Hypothalamus (tissue), 51 donors: ENCODE data around the gene SLX9.

ENCODE experiments used
- DNase-seq, 51 donors: peaks; one replicate each; lab custom pipeline; 2025; lab: John Stamatoyannopoulos, UW

Gene SLX9

GRCh38 chr21:44996501-44996921, 56.7 kb downstream of the SLX9 start:
- DNase-seq, result no peak

DNA sequence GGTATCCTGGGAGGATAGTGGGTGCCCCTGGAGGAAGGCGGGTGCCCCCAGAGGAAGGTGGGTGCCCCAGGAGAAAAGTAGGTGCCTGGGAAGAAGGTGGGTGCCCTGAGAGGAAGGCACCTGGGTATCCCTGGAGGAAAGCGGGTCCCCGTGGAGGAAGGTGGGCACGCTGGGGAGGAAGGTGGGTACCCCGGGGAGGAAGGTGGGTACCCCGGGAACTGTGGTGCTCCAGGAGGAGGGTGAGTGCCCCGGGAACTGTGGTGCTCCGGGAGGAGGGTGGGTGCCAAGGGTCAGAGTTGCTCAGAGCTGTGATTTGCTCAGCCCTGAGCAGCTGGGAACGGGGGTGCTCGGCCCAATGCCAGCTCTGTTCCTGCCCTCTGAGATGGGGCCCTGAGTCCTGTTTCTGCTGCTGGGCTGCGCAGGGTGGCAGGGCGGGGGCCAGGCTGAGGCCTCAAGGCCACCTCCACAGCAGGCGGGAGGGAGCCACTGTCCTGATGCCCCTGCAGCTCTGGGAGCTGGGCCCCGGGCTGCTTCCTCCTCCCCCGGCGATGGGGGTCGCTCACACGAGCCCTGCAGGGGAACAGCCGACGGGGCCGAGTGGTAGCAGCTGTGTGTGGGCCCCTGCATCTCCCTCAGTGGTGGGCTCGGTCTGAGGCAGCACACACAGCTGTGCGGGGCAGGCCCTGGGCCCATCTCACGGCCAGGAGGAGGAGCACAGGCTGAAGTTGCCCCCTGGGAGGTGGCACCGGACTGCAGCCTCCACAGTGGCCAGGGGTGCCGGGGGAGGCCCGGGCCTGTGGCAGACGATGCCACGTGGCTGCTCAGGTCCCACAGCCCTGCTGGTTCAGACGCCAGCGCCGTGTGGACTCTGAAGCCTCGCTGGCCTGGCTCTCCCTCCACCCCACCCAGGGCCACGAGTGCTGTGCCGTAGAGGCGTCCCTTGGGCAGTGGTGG, 57.4 kb downstream of the SLX9 start:
- no peak for DNase-seq

DNA sequence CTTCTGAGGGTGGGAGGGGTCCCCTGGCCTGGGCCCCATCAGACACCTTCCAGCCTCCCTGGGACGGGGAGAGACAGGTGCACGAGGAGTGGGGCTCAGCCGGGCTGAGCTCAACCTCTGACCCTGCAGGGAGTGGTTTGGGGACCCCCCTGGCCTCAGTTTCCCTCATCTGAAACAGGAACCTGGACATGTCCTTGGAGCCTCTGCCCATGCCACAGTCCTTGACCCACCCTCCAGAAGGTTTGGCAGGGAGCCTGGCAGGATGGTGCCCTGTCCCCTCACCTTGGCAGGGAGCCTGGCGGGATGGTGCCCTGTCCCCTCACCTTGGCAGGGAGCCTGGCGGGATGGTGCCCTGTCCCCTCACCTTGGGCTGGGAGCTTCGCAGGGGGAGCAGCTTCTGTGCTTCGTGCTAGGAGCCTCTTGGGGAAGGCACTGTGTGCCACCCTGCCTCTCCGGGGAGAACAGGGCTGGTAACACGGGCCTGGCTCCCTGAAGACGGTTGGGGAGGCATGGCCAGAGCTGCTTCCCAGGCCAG, 58.3 kb downstream of the SLX9 start:
- no peak for DNase-seq

DNA sequence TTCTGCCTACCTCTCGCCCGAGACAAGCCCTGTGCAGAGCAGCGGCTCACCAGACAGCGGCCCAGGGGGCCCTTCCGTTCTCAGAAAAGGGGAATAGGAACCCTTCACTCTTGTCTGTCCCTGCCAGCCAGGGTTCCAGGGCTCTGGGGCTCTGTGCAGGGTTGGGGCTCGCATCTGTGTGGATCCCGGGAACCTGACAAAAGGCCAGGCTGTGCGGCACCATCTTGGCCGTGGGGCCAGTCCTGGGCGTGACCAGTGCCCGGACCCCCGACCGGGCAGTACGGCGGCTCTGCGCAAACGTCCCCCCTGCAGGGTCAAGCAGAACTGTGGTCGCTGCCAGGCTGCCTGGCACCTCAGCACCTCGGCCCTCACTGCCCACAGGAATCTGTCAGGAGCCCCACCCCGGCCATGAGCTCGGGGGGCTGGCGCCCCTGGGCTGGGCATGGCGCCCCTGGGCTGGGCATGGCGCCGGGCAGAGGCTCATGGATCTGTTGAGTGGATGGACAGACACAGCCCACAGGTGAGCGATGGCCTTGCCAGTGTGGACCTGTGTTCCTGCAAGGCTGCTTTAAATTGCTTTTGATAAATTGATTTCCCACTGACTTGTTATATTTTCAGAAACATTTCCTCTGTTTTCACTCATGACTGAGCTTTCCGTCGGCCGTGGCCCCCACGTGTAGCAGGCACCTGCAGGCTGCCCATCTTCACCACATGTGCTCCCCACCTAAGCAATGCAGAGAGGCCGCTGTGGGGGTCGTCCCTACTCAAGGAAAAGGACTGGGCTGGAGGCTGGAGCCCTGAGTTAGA, 59.0 kb downstream of the SLX9 start:
- DNase-seq, result no peak

DNA sequence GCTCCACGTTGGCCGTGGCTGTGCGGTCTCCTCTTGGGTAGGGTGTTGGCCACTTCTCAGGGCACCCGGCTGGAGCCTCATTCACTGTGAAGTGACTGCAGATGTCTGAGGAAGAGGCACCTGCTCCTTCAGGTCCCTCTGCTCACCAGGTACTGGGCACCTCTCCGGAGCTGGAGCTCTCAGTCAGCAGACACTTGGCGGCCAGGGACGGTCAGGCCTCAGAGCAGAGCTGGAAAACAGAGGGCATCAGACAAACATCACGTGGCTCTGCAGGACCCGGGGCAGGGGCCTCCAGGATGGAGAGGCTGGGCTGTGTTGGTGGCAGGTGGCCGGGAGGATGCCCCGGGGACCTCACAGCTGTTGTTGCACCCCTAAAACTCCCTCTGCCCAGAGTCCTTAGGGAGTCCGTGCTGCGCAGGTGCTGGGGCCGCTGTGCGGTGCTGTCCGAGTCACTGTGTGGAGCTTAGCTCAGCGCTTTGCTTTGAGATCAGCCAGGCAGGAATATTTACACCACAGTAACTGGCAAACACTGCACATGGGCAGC, 59.7 kb downstream of the SLX9 start:
- no peak for DNase-seq

- no peak for DNase-seq
Observed at GRCh38 chr21:44999972-45000636, 60.3 kb downstream of the SLX9 start.

- no peak for DNase-seq
Observed at GRCh38 chr21:45000637-45001133, 60.9 kb downstream of the SLX9 start.

DNA sequence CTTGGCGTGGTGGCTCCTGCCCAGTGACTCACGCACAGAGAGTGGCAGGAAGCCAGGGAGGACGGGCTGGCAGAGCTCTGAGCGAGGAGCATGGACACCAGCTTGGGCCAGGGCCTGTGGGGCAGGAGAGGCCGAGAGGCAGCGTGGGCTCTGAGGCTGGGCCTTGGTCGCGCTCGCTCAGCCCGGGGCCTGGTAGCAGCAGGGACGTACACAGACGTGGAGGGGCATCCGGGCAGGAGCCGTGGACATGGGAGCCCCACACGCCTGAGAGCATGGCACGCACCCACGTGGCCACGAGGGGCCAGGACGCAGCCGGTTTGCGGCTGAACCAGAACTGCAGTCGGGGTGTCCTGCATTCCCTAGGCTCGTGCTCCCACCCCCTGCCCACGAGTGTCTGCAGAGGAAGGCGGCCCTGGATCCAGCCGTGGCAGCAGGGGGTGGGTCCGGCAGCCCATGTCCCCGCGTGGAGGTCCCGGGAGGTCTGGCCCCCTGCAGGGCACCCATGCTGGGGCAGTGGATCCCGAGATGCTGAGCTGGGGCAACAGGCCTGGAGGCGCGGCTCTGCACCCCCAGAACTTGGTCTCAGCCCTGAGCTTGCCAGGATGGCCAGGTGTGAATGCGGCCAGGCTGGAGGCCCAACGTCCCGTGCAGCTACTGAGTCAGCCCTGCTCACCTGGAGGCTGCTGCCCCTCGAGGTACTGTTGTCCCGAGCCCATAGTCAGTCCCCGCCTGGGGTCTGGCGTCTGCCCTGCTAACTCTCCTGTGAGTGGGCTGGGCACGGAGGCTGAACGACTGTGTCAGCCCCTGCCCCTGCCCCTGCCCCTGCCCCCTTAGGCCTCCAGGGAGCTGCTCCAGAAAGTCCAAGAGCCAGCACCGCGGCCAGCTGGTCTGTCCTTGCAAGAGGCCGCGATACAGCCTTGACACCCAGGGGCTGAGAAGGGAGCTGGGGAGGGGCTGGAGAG, 61.6 kb downstream of the SLX9 start:
- DNase-seq, result peak in 25 of 51 donors; percentile 7 to 71 (median 30)

- DNase-seq, result no peak
Observed at GRCh38 chr21:45002381-45003204, 62.8 kb downstream of the SLX9 start.

- DNase-seq, result peak in 9 of 51 donors; percentile 11 to 63 (median 32)
Observed at GRCh38 chr21:45003331-45004058, 63.7 kb downstream of the SLX9 start.

GRCh38 chr21:45004059-45004422, 64.2 kb downstream of the SLX9 start:
- DNase-seq, result no peak

DNA sequence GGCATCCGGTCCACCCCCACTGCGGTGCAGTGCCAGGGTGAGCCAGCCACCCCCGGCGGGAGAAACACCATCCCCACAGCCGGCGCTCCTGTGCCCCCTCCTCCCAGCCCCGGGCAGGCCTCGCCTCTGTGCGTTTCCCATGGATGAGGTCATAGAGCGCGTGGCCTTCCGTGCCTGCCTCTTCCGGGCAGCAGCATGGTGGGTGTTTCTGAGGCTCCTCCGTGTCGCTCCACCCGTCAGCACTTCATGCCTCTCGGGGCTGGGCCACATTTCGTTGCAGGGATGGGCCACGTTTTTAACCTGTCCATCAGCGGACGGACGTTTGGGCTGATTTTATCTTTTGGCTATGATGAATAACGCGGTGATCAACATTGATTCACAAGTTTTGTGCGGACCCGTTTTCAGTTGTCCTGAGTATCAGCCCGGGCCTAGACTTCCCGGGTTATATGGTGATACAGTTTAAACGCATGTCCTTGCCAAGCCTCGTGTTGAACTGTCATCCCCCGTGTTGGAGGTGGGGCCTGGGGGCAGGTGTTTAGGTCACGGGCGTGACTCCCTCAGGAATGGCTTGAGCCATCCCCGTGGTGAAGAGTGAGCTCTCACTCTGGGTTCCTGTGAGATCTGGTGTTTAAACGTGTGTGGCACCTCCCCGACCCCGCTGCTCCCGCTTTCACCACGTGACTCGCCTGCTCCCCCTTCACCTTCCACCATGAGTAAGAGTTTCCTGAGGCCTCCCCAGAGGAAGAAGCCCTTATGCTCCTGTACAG, 64.8 kb downstream of the SLX9 start:
- no peak for DNase-seq

DNA sequence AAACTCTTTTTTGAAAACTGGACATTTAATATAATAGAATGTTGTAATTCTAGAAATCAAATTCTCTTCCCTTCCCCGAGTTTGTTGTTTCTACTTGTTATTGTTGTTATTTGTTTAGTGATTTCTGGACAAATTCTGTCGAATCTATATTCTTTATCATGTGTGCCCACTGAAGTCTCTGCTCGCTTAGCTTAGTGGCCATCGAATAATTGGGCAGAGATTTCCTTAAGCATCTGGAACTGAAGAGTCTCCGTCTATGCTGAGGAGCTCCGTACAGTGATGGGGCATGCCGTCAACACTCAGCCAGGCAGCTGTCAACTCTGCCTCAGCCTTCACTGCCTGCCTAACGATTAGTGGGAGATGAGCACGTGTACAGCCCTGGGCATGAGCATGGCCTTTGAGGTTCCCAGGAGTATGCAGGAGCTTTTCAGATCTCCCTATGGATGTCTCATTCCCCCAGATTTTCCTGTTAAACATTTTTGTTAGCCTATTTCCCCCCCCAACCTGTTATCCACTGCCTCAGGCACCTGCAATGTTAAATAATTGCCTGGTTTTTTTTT, 66.8 kb downstream of the SLX9 start:
- DNase-seq, result no peak

GRCh38 chr21:45009616-45010015, 69.8 kb downstream of the SLX9 start:
- no peak for DNase-seq

DNA sequence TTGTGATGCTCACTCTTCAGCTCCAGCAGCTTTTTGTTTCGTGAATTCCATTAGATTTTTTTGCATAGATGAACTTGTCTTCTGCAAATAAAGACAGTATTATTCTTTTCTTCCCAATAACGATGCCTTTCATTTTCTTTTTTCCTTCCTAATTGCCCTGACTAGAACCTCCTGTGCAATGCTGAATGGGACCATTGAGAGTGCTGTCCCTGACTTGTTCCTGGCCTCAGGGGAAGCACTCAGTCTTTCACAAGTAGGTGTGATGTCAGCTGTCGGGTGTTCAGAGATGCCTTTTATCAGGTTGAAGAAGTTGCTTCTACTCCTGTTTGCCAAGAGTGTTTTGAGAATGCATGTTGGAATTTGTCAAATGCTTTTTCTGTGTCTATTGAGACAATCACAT, 70.3 kb downstream of the SLX9 start:
- DNase-seq, result no peak

DNA sequence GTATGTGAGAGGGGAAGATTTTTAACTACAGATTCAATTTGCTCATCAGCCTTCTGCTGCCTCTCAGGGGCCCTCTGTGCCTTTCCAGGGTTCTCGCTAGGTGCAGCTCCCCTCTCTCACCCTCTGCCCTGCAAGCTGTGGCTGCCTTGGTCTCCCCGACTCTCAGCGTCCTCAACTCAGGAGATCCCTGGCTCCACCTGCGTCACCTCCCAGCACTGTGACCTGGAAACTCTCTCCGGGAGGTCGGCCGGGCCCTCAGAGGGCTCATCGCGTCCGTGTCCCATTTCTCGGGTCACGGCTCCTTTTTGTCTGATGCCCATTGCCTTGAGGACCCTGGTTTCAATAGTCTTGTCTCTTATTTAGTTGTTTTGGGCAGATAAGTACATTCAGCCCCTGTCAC, 71.0 kb downstream of the SLX9 start:
- no peak for DNase-seq

GRCh38 chr21:45011426-45011825, 71.6 kb downstream of the SLX9 start:
- DNase-seq, result no peak
